Measurements from ENCODE around the gene CEP131.

Gene CEP131

DNA sequence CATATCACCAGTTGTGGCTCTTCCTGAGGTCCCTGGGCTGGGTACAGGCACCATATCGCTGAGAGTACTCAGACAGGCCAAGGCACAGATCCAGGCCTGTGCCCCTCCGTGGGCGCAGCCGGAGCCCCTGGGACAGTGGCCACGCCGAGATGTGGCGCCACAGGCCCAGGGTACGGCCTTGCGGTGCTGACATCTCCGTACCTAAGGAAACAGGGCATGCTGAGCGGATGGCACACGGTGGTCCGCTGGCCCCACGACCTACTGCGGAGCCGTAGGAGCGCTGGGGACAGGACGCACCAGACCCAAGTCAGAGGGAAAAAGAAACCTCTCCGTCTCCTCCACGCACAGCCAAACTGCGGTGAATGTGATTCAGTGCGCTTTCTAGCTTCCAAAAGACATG lies 42.8 kb upstream of the CEP131 start:
- H3K23ac ChIP-seq (ENCODE audit: low read length in 2 of 2): no peak overlapping the region
- H3K9ac ChIP-seq (ENCODE audit: low read length): no peak overlapping the region
- H4K8ac ChIP-seq (ENCODE audit: low read length): no peak overlapping the region
- no peak overlapping the region for H3K27ac ChIP-seq (ENCODE audit: low read length, poor library complexity, severe bottlenecking)
- 99% methylated on average over 22 of the region's 22 CpGs for WGBS
- no peak overlapping the region for H3K14ac ChIP-seq (ENCODE audit: low read length in 2 of 2)
- H3K36me3 ChIP-seq (ENCODE audit: control insufficient read depth in 1 of 2, insufficient read depth in 2 of 2, low read depth in 1 of 2, low read length in 2 of 2): peaks cover 66 to 71% of the 10 kb centered on the region in 2 experiments
- H3K4me1 ChIP-seq (ENCODE audit: control insufficient read depth, insufficient read depth, low read depth, low read length): peaks cover 7% of the 10 kb centered on the region
- DNase-seq: no peak
- H3K18ac ChIP-seq (ENCODE audit: low read depth in 1 of 2, low read length in 2 of 2): no peak overlapping the region
- no peak overlapping the region for H3K4me2 ChIP-seq (ENCODE audit: low read length, poor library complexity, severe bottlenecking)
- H2BK5ac ChIP-seq (ENCODE audit: low read depth, low read length, poor library complexity, severe bottlenecking): no peak overlapping the region
- H2BK120ac ChIP-seq (ENCODE audit: low read depth, low read length): no peak overlapping the region
- H3K27me3 ChIP-seq (ENCODE audit: control insufficient read depth in 1 of 2, insufficient read depth in 1 of 2, low read length in 2 of 2): no peaks in the 10 kb centered on the region
- H3K79me1 ChIP-seq (replicated peaks; ENCODE audit: low read length, poor library complexity, severe bottlenecking): peaks cover 25% of the 10 kb centered on the region
- no peak overlapping the region for H2AK5ac ChIP-seq (ENCODE audit: low read length, severe bottlenecking)
- no peak overlapping the region for H2BK15ac ChIP-seq (ENCODE audit: low read depth, poor library complexity, severe bottlenecking)
- H4K91ac ChIP-seq (ENCODE audit: low read length): no peak overlapping the region
- H3K4ac ChIP-seq (ENCODE audit: low read depth in 1 of 2, low read length in 2 of 2): no peak overlapping the region
- H2BK12ac ChIP-seq (ENCODE audit: low read length in 2 of 2): no peak overlapping the region
- no peak overlapping the region for H2AFZ ChIP-seq (ENCODE audit: low read depth, low read length)
- H3K4me3 ChIP-seq (ENCODE audit: insufficient read depth in 1 of 2, low read depth in 1 of 2, low read length in 2 of 2): no peak overlapping the region
- no peaks in the 10 kb centered on the region for H3K9me3 ChIP-seq (ENCODE audit: control insufficient read depth, low read length)

DNA sequence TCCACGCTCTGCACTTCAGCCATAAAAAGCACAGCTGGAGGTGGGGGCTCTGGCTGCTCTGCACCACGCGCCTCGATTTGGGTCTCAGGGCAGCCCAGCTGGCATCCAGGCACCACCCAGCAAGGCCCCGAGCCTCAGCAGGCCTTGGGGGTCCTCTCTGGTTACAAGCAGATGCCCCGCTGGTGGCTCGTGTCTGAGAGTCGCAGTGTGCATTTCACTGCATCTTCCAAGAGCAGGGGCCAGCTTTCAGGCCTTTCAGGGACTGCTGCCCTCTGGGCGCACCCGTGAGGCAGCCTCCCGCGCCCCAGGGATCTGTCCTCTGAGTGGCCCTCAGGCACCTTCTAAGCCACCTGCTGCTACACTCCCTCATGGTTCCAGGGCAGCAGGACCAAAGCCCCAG lies 41.9 kb upstream of the CEP131 start:
- H4K8ac ChIP-seq (ENCODE audit: low read length): no peak overlapping the region
- H3K27me3 ChIP-seq (ENCODE audit: control insufficient read depth in 1 of 2, insufficient read depth in 1 of 2, low read length in 2 of 2): no peaks in the 10 kb centered on the region
- H3K36me3 ChIP-seq (ENCODE audit: control insufficient read depth in 1 of 2, insufficient read depth in 2 of 2, low read depth in 1 of 2, low read length in 2 of 2): peaks cover 65 to 74% of the 10 kb centered on the region in 2 experiments
- no peak overlapping the region for H3K4me2 ChIP-seq (ENCODE audit: low read length, poor library complexity, severe bottlenecking)
- H2AFZ ChIP-seq (ENCODE audit: low read depth, low read length): no peak overlapping the region
- H2AK5ac ChIP-seq (ENCODE audit: low read length, severe bottlenecking): no peak overlapping the region
- no peak overlapping the region for H2BK12ac ChIP-seq (ENCODE audit: low read length in 2 of 2)
- H2BK5ac ChIP-seq (ENCODE audit: low read depth, low read length, poor library complexity, severe bottlenecking): no peak overlapping the region
- H2BK120ac ChIP-seq (ENCODE audit: low read depth, low read length): no peak overlapping the region
- H3K23ac ChIP-seq (ENCODE audit: low read length in 2 of 2): no peak overlapping the region
- 96% methylated on average over 12 of the region's 12 CpGs for WGBS
- H2BK15ac ChIP-seq (ENCODE audit: low read depth, poor library complexity, severe bottlenecking): no peak overlapping the region
- H3K9me3 ChIP-seq (ENCODE audit: control insufficient read depth, low read length): no peaks in the 10 kb centered on the region
- H3K4me3 ChIP-seq (ENCODE audit: insufficient read depth in 1 of 2, low read depth in 1 of 2, low read length in 2 of 2): no peak overlapping the region
- H3K9ac ChIP-seq (ENCODE audit: low read length): no peak overlapping the region
- no peak overlapping the region for H4K91ac ChIP-seq (ENCODE audit: low read length)
- H3K79me1 ChIP-seq (replicated peaks; ENCODE audit: low read length, poor library complexity, severe bottlenecking): peaks cover 25% of the 10 kb centered on the region
- no peaks in the 10 kb centered on the region for H3K4me1 ChIP-seq (ENCODE audit: control insufficient read depth, insufficient read depth, low read depth, low read length)
- no peak overlapping the region for H3K4ac ChIP-seq (ENCODE audit: low read depth in 1 of 2, low read length in 2 of 2)
- H3K27ac ChIP-seq (ENCODE audit: low read length, poor library complexity, severe bottlenecking): no peak overlapping the region
- DNase-seq: no peak
- H3K18ac ChIP-seq (ENCODE audit: low read depth in 1 of 2, low read length in 2 of 2): no peak overlapping the region
- H3K14ac ChIP-seq (ENCODE audit: low read length in 2 of 2): no peak overlapping the region

DNA sequence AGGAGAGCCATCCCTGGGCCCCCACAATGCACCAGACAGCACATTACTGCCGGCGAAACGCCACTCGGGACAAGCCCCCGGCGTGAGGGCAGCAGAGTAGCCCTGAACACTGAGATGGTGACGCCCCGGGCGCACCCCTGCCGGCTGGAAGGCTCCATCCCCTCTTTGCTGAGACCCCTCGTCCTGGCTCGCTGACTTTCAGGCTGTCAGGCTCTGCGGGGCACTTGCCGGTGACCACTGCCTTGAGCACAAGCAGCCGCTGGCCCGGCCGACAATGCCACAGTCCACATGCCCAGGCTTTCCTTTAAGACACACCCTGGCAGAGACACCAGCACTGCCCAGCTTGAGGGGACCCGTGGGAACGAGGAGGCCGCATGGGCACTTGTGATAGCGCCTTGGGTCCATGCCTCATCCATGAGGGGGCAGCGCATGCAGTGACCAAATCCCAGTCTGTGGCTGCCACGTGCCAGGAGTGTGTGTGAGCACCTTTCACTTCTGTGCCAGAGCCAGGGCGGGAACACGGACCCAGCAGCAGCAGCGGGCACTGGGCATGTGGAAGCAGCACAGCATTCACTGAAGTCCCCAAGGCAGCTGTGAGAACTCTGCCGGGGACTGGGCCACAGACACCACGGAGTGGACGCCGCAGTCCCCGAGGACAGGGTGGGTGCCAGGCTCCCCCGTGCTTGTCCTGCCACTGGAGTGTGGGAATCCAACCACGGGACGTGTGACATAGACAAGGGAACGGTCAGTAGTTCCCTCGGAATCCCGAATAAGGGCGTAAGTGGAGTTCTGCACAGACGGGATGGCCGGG lies 40.8 kb upstream of the CEP131 start:
- H3K36me3 ChIP-seq (ENCODE audit: control insufficient read depth in 1 of 2, insufficient read depth in 2 of 2, low read depth in 1 of 2, low read length in 2 of 2): peaks cover 65 to 79% of the 10 kb centered on the region in 2 experiments
- no peak overlapping the region for H3K23ac ChIP-seq (ENCODE audit: low read length in 2 of 2)
- no peaks in the 10 kb centered on the region for H3K9me3 ChIP-seq (ENCODE audit: control insufficient read depth, low read length)
- H3K4me1 ChIP-seq (ENCODE audit: control insufficient read depth, insufficient read depth, low read depth, low read length): no peaks in the 10 kb centered on the region
- H3K9ac ChIP-seq (ENCODE audit: low read length): no peak overlapping the region
- H3K18ac ChIP-seq (ENCODE audit: low read depth in 1 of 2, low read length in 2 of 2): no peak overlapping the region
- H3K4me2 ChIP-seq (ENCODE audit: low read length, poor library complexity, severe bottlenecking): no peak overlapping the region
- H3K4me3 ChIP-seq (ENCODE audit: insufficient read depth in 1 of 2, low read depth in 1 of 2, low read length in 2 of 2): no peak overlapping the region
- H3K27ac ChIP-seq (ENCODE audit: low read length, poor library complexity, severe bottlenecking): no peak overlapping the region
- H3K4ac ChIP-seq (ENCODE audit: low read depth in 1 of 2, low read length in 2 of 2): no peak overlapping the region
- H4K8ac ChIP-seq (ENCODE audit: low read length): no peak overlapping the region
- H2BK5ac ChIP-seq (ENCODE audit: low read depth, low read length, poor library complexity, severe bottlenecking): no peak overlapping the region
- H2BK120ac ChIP-seq (ENCODE audit: low read depth, low read length): no peak overlapping the region
- H2BK15ac ChIP-seq (ENCODE audit: low read depth, poor library complexity, severe bottlenecking): no peak overlapping the region
- no peak overlapping the region for H2AFZ ChIP-seq (ENCODE audit: low read depth, low read length)
- H2BK12ac ChIP-seq (ENCODE audit: low read length in 2 of 2): no peak overlapping the region
- no peak overlapping the region for H3K14ac ChIP-seq (ENCODE audit: low read length in 2 of 2)
- H3K27me3 ChIP-seq (ENCODE audit: control insufficient read depth in 1 of 2, insufficient read depth in 1 of 2, low read length in 2 of 2): no peaks in the 10 kb centered on the region
- 97% methylated on average over 40 of the region's 40 CpGs for WGBS
- DNase-seq: no peak
- no peak overlapping the region for H2AK5ac ChIP-seq (ENCODE audit: low read length, severe bottlenecking)
- no peak overlapping the region for H4K91ac ChIP-seq (ENCODE audit: low read length)
- H3K79me1 ChIP-seq (replicated peaks; ENCODE audit: low read length, poor library complexity, severe bottlenecking): peaks cover 25% of the 10 kb centered on the region

DNA sequence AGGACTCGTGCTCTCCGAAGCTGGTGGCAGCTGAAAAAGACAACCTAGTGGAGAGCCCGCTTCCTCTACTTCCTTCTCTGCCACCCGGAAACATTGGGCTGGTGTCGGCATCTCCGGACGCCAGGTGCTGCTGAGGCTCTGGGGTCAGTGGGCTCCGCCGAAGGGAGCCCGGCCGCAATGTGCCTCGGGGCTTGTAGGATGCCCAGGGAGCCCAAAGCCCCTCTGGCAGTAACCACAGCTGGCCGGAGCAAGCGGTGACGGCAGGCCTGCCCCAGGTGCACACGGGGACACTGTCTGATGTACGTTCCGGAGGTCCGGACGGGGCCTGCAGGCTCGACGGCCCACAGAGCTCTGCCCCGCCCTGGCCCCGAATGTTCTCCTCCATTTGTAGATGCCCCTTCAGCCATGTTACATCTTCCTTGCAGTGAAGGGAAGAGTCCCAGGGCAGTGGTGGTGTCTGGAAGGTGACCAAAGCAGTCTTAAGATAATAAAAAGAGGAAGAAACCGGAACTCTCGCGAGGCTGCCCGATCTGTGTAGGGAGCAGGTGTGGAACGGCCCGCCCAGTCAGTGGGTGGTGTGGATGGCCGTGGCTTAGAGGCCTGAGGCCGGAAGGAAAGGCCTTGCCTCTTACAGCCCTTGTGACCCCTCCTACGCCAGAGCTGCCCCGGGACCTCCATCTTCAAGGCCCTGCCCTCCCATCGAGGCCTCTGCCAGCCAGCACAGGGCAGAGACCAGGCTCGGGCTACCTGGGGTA lies 39.0 kb upstream of the CEP131 start:
- no peak overlapping the region for H3K18ac ChIP-seq (ENCODE audit: low read depth in 1 of 2, low read length in 2 of 2)
- no peak overlapping the region for H2AFZ ChIP-seq (ENCODE audit: low read depth, low read length)
- H3K4me1 ChIP-seq (ENCODE audit: control insufficient read depth, insufficient read depth, low read depth, low read length): peaks cover under 1% of the 10 kb centered on the region
- no peak overlapping the region for H3K4ac ChIP-seq (ENCODE audit: low read depth in 1 of 2, low read length in 2 of 2)
- H2BK15ac ChIP-seq (ENCODE audit: low read depth, poor library complexity, severe bottlenecking): no peak overlapping the region
- H3K27ac ChIP-seq (ENCODE audit: low read length, poor library complexity, severe bottlenecking): no peak overlapping the region
- 94% methylated on average over 32 of the region's 36 CpGs for WGBS
- H2BK12ac ChIP-seq (ENCODE audit: low read length in 2 of 2): no peak overlapping the region
- H3K4me2 ChIP-seq (ENCODE audit: low read length, poor library complexity, severe bottlenecking): no peak overlapping the region
- H3K9me3 ChIP-seq (ENCODE audit: control insufficient read depth, low read length): no peaks in the 10 kb centered on the region
- no peak overlapping the region for H2AK5ac ChIP-seq (ENCODE audit: low read length, severe bottlenecking)
- no peak overlapping the region for H3K4me3 ChIP-seq (ENCODE audit: insufficient read depth in 1 of 2, low read depth in 1 of 2, low read length in 2 of 2)
- H2BK5ac ChIP-seq (ENCODE audit: low read depth, low read length, poor library complexity, severe bottlenecking): no peak overlapping the region
- H3K9ac ChIP-seq (ENCODE audit: low read length): no peak overlapping the region
- no peak for DNase-seq
- no peak overlapping the region for H3K23ac ChIP-seq (ENCODE audit: low read length in 2 of 2)
- H2BK120ac ChIP-seq (ENCODE audit: low read depth, low read length): no peak overlapping the region
- peaks cover 63 to 92% of the 10 kb centered on the region in 2 experiments for H3K36me3 ChIP-seq (ENCODE audit: control insufficient read depth in 1 of 2, insufficient read depth in 2 of 2, low read depth in 1 of 2, low read length in 2 of 2)
- peaks cover 28% of the 10 kb centered on the region for H3K79me1 ChIP-seq (replicated peaks; ENCODE audit: low read length, poor library complexity, severe bottlenecking)
- H3K14ac ChIP-seq (ENCODE audit: low read length in 2 of 2): no peak overlapping the region
- H4K91ac ChIP-seq (ENCODE audit: low read length): no peak overlapping the region
- no peak overlapping the region for H4K8ac ChIP-seq (ENCODE audit: low read length)
- no peaks in the 10 kb centered on the region for H3K27me3 ChIP-seq (ENCODE audit: control insufficient read depth in 1 of 2, insufficient read depth in 1 of 2, low read length in 2 of 2)
